HL-60 (cell line): ENCODE results near the gene TRIM63.

Experiments used
- DNase-seq, 2 experiments: peaks; one replicate each; pipeline ENCODE4 v3.0.0-alpha.2; 2010 to 2020; ENCODE audit warnings: low read depth in 1 of 2, low spot score in 1 of 2
- H3K27ac ChIP-seq: fragments of 250-450 bp; sonication (Bioruptor Pico); replicated peaks from 2 replicates; pipeline ENCODE4 v1.5.1; 2020; ENCODE audit warnings: mild to moderate bottlenecking, moderate library complexity
- H3K27me3 ChIP-seq: fragments of 250-450 bp; sonication (Bioruptor Pico); 2 replicates; pipeline ENCODE4 v1.5.1; 2021; ENCODE audit warnings: mild to moderate bottlenecking, moderate library complexity; ENCODE audit not compliant: insufficient read depth, poor library complexity, severe bottlenecking
- H3K4me3 ChIP-seq: replicated peaks from 2 replicates; pipeline ENCODE4 v1.5.1; 2011; ENCODE audit warnings: mild to moderate bottlenecking, control low read depth, low read length; ENCODE audit not compliant: insufficient read depth
- CTCF ChIP-seq: IDR thresholded peaks from one replicate; pipeline ENCODE4 v1.5.1; 2011; ENCODE audit warnings: low read length, control low read depth, inconsistent platforms; ENCODE audit not compliant: insufficient read depth
- GABPA ChIP-seq: IDR thresholded peaks from 2 replicates; pipeline ENCODE4 v1.6.1; 2012; ENCODE audit warnings: low read depth
- POLR2AphosphoS5 ChIP-seq: IDR thresholded peaks from 2 replicates; pipeline ENCODE4 v1.6.1; 2012; ENCODE audit warnings: low read depth
- SPI1 ChIP-seq: IDR thresholded peaks from 2 replicates; pipeline ENCODE4 v1.6.1; 2012; ENCODE audit warnings: low read depth, mild to moderate bottlenecking, borderline replicate concordance
- TF ChIP-seq, protein P1 (sequence below): IDR thresholded peaks from 2 replicates; pipeline ENCODE4 v1.6.1; 2012; ENCODE audit warnings: low read depth; ENCODE audit not compliant: insufficient replicate concordance

Gene TRIM63

DNA sequence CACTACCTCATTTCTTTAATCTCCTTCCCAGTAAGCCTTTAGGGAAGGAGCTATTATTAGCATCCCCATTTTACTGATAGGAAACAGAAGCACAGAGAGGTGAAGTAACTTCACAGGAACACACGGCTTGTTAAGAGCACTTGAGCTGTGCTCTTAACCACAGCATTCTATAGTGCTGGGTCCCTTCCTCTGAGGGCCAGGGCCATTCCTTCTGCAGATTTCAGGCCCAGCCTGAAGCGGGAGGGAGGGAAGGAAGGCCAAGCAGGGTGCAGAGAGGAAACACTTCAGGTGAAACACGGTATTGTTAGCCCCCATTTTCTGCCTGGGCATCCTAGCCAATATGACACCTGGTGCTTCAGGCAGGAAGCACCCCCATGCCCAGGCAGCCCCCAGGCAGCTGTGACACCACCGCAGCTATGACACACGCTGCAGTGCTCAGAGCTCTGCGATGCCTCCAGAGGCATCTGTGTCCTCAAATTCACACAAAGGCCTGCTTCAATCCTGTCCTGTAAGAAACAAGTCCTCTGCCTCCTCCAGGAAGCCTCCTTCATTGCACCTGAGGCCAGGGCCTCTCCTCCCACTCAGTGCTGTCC lies 50.4 kb downstream of the TRIM63 start:
- TF ChIP-seq, protein P1, sequence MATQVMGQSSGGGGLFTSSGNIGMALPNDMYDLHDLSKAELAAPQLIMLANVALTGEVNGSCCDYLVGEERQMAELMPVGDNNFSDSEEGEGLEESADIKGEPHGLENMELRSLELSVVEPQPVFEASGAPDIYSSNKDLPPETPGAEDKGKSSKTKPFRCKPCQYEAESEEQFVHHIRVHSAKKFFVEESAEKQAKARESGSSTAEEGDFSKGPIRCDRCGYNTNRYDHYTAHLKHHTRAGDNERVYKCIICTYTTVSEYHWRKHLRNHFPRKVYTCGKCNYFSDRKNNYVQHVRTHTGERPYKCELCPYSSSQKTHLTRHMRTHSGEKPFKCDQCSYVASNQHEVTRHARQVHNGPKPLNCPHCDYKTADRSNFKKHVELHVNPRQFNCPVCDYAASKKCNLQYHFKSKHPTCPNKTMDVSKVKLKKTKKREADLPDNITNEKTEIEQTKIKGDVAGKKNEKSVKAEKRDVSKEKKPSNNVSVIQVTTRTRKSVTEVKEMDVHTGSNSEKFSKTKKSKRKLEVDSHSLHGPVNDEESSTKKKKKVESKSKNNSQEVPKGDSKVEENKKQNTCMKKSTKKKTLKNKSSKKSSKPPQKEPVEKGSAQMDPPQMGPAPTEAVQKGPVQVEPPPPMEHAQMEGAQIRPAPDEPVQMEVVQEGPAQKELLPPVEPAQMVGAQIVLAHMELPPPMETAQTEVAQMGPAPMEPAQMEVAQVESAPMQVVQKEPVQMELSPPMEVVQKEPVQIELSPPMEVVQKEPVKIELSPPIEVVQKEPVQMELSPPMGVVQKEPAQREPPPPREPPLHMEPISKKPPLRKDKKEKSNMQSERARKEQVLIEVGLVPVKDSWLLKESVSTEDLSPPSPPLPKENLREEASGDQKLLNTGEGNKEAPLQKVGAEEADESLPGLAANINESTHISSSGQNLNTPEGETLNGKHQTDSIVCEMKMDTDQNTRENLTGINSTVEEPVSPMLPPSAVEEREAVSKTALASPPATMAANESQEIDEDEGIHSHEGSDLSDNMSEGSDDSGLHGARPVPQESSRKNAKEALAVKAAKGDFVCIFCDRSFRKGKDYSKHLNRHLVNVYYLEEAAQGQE = no peak
- TF ChIP-seq SPI1 = peak; percentile 34; the same call in 1 of the 2 replicates
- Histone ChIP-seq H3K27ac (no peak overlapping the region), H3K4me3 (no peak overlapping the region), H3K27me3 (no peaks in the 10 kb centered on the region)
- peak in 1 of 2 experiments; percentile 37 for DNase-seq

DNA sequence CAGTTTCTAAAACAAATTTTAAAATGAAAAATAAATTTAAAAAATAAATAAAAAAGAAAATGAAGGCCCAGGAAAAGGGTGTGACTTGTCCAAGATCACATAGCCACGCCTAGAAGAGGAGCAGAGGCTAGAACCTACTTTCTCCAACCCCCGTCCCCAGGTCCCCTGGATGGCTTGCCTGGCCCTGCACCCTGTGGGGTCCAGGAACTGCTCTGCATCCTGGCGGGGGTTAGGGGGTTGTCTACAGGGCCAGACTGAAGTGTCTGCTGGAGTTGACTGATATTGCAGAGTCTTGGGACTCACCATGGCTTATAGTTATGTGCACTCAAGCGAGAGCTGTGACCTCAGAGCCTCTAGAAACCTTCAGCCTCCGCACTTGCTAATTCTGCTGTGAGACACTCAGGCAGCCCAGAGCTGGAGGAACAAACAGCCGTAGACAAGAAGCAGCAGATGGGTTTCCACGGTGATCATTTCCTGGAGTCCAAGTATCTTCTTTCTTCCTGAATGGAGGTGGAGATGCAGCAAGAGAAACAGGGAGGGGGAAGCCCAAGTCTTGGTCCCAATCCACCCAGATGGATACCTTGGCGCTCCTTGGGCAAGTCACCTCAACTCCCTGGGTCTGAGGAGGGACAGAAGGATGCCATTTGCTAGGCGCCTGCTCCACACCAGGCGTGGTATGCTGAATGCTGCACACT lies 51.0 kb downstream of the TRIM63 start:
- DNase-seq = peak in 1 of 2 experiments; percentile 18
- Histone ChIP-seq H3K4me3 (no peak overlapping the region), H3K27ac (peak overlapping the region; percentile 5; the same call in 1 of the 2 replicates), H3K27me3 (no peaks in the 10 kb centered on the region)
- TF ChIP-seq POLR2AphosphoS5 (no peak), GABPA (no peak), CTCF (no peak), SPI1 (no peak)
- TF ChIP-seq, protein P1 = no peak

DNA sequence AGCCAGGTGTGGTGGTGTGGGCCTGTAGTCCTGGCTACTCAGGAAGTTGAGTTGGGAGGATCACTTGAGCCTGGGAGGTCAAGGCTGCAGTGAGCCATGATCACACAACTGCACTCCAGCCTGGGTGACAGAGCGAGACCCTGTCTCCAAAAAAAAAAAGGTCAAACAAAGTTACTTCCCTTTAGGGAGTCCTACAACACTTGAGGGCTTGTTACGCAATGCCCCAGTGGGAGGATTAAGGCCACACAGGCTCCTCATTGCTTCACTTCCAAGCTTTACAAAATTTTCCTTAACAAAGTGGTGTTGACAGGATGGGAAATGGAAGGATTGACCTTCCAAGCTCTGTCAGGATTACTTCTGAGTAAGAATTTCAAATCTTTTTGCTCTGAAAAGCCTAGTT lies 52.1 kb downstream of the TRIM63 start:
- no peak overlapping the region for H3K4me3 ChIP-seq
- H3K27me3 ChIP-seq = no peaks in the 10 kb centered on the region
- peak; percentile 55; the same call in 1 of the 2 replicates for TF ChIP-seq POLR2AphosphoS5
- no peak for TF ChIP-seq CTCF
- H3K27ac ChIP-seq = no peak overlapping the region
- DNase-seq = peak; percentile 89 to 97

DNA sequence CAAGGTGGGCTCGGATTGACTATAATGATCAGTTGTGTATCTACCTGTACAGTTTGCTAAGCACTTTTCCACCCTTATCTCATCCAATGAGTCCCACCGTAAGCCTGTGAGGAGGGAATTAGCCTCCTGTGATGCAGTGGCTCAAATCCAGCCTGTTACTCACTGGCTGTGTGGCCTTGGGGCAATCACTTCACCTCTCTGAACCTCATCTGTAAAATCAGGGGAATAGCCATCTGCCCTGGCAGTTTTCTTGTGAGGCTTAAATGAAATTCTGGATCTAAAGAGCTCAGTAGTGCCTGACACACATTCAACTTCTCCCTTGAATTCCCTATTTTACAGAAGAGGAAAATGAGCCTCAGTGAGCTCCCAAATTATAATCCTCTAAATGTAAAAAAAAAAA lies 53.3 kb downstream of the TRIM63 start:
- Histone ChIP-seq H3K27me3 (no peaks in the 10 kb centered on the region), H3K27ac (no peak overlapping the region), H3K4me3 (no peak overlapping the region)
- DNase-seq = no peak
- TF ChIP-seq POLR2AphosphoS5 = no peak
- no peak for TF ChIP-seq GABPA

DNA sequence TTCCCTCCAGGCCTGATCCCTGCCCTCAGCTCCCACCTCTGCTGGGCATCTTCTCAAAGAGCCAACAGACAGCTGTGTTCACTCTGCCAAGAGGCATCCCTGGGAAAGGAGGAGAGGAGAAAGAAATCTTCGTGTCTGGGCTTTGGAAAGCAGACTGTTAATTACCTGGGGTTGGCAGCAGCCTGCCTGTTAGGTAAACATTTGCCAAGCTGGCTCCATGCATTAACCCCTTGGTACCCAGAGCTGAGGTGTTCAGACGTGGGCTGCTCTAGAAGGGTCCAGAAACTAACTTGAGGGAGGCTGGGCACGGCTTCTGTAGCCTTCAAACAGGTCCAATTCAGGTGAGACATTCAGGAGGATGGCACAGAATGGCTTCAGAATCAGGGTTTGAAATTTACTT lies 54.6 kb downstream of the TRIM63 start:
- no peak overlapping the region for H3K27ac ChIP-seq
- no peak for DNase-seq
- H3K27me3 ChIP-seq = no peaks in the 10 kb centered on the region
- TF ChIP-seq CTCF (no peak), POLR2AphosphoS5 (no peak), GABPA (no peak), SPI1 (no peak)
- TF ChIP-seq, protein P1 = no peak
- H3K4me3 ChIP-seq = no peak overlapping the region
